CD4-positive, alpha-beta T cell treated with Interleukin-15 for 4 hours (primary cell): ENCODE results near the gene EMC10.
"Not testable (repeated sequence)": the region's sequence is repeated elsewhere in the genome, so short reads cannot be mapped to it uniquely, and the experiment has no call there.

Experiments used
- DNase-seq: peaks from one replicate; pipeline ENCODE4 v3.0.0-alpha.2; 2020; ENCODE audit warnings: low spot score

The EMC10 gene

GRCh38 chr19:50514346-50515167, 38.2 kb downstream of the EMC10 start:
- DNase-seq = no peak

- no peak for DNase-seq
Observed at GRCh38 chr19:50515168-50515561, 38.9 kb downstream of the EMC10 start.

DNA sequence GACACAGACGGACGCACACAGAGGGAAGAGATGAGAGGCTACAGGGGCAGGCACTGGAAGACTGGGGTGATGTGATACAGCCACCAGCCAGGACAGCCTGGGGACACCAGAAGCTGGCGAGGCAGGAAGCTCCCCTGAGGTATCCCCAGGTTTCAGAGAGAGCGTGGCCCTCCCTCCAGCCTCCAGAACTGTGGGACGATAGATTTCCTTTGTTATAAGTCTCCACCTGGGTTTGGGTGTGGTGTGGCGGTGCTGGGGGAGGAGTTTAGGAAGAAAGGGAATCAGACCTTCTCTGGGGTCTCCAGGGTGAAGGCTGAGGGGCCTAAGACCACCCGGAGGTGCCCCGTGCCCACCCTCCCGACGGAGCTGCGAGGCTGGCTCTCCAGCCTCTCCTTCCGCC, 40.1 kb downstream of the EMC10 start:
- DNase-seq = no peak

- no peak for DNase-seq
Observed at GRCh38 chr19:50516964-50517703, 40.8 kb downstream of the EMC10 start.

- no peak for DNase-seq
Observed at GRCh38 chr19:50517704-50518075, 41.4 kb downstream of the EMC10 start.

DNA sequence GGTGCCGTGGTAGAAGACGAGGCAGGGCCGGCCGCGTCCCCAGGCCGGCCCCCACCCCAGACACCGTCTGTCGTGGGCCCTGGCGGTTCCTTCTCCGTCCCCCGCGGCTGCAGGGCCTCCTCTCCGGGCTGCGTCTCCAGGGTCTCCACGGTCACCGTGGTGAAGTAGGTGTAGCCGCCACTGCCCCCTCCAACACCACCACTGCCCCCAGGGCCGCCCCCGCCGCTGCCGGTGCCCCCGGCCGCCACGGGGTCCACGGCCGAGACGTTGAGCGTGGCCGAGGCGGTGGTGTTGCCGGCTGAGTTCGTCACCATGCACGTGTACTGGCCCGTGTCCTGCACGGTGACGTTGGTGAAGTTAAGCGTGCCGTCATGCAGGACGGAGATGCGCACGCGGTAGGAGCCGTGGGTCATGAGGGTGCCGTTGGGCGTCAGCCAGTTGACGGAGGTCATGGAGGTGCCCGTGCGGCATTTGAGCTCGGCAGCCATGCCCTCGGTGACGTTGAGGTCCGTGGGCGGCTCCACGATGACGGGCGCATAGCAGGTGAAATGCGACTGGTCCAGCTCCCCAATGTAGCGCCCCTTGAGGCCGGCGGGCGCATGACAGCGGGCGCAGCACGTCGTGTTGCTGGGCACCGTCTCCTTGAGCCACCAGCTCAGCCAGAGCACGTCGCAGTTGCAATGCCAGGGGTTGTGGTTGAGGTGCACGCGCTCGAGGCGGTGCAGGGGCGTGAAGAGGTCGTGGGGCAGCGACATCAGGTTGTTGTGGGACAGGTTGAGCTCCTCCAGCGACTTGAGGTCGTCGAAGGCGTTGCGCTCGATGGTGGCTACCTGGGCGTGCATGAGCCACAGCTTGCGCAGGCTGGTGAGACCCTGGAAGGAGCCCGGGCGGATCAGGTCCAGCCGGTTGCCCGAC, 42.0 kb downstream of the EMC10 start:
- DNase-seq = no peak

DNA sequence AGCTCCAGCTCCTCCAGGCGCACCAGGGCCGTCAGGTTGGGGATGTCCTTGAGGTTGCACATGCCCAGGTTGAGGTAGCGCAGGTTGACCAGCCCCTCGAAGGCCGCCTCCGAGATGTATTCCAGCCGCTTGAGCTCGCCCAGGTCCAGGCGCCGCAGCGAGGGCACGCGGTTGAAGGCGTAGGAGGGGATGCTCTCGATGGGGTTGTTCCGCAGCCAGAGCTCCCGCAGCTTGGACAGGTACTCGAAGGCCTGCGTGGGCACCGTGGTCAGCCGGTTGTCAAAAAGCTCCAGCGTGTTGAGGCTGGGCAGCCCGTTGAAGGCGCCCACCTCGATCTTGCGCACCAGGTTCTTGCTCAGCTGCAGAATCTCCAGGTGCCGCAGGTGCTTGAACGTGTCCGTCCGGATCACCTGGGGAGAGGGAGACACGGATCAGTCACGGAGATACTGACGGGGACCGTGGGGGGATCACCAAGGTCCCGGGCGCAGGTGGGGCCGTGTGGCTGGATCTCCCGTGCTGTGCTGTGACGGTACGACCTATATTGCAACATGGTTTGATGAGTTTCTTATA, 42.8 kb downstream of the EMC10 start:
- DNase-seq = no peak

- DNase-seq = no peak
Observed at GRCh38 chr19:50520822-50521465, 44.6 kb downstream of the EMC10 start.

DNA sequence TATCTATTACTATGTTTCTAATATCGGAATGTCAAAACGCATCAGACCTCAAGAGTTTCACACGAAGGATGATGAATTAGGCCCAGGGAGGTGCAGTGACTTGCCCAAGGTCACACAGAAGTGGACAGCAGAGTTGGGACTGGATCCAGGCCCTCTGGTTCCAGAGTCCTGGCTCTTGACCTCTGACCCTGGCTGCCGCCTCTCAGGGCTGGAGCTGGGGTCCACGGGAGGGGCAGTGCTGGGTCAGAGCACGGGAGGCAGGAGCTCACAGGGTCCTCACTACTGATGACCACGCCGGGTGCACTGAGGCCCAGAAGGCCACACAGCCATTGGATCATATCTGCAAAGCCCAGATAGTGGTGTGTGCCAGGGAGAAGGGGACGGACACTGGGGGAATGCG, 46.6 kb downstream of the EMC10 start:
- DNase-seq = no peak

DNA sequence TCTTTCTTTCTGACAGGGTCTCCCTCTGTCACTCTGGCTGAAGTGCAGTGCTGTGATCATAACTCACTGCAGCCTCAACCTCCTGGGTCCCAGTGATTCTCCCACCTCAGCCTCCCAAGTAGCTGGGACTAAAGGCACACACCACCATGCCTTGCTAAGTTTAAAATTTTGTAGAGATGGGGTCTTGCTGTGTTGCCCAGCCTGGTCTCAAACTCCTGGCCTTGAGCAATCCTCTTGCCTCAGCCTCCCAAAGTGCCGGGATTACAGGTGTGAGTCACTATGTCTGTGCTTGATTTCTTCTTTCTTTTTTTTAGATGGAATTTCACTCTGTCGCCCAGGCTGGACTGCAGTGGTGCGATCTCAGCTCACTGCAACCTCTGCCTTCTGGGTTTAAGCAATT, 51.7 kb downstream of the EMC10 start:
- not testable (repeated sequence) for DNase-seq

DNA sequence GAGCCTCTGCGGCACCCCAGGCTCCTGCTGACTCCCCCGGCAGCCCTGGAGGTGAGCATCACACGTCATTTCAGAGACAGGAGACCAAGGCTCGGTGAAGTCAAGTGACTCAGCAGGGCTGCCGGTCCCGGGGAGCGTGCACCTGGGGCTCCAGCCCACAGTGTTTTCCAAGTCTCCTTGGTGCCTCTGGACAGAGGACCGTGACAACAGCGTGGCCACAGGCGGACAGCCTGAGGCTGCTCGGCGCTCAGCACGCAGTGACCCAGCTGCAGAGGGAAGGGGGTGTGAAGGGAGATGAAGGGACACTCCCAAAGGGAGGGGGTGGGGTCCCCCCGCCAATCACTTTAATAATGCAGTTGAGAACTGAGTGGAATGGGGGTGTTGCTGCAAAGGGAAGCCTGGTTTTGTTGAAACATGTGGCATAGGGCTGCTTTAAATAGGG, 54.9 kb downstream of the EMC10 start:
- no peak for DNase-seq

DNA sequence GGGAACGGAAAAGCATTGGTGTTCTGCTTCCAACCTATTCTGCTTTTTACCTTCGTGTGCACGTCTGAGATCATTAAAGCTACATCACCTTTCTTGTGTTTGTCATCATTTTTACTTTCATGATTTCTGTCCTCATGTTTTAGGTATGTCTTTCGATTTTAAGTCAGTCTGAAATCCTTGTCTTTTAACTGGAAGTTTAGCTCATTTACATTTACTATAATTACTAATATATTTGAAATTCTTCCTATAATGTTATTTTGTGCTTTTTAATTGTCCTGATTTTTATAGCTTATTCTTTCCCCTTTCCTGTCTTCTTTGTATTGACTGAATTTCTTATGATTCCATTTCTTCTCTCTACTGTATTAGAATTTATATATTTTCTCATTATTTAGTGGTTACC, 56.6 kb downstream of the EMC10 start:
- no peak for DNase-seq

DNA sequence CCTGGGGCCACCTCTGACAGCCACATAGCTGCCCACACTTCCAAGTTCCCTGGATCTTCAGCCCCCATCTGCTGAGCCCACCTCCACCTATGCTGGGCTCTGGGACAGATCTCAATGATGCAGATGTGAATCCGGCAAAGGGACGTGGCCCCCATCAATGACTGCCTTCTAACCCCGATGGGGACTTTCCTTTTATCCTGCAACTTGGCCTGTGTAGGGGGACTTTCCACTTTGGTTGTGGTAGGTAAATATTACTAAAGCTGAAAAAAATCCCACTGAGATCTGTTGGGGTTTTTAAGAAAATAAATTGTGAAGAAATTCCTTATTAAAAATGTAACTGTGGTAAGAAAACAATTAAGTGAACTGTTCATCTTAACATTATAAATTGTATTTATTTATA, 58.2 kb downstream of the EMC10 start:
- no peak for DNase-seq

DNA sequence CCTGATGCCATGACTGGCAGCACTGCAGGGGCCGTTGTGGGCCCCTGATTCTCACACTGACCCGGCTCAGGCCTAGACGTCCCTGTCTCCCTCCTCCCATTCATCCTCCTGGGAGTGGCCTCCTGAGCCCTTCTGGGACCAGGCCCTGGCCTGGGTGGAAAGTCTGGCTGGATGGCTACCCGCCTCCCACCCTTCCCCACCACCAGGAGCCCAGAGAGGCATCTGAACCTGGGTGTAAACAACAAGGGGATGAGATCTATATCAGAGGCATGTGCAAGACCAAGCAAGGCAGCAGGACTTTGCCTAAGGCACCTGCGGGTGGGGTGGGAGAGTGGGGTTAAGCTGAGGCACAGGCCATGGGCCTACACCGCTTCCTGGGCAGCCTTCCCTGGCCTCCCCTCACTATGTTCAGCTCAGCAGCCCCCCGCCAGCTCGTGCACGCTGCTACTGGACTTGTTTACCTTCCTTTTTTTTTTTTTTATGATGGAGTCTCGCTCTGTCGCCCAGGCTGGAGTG, 59.4 kb downstream of the EMC10 start:
- no peak for DNase-seq

DNA sequence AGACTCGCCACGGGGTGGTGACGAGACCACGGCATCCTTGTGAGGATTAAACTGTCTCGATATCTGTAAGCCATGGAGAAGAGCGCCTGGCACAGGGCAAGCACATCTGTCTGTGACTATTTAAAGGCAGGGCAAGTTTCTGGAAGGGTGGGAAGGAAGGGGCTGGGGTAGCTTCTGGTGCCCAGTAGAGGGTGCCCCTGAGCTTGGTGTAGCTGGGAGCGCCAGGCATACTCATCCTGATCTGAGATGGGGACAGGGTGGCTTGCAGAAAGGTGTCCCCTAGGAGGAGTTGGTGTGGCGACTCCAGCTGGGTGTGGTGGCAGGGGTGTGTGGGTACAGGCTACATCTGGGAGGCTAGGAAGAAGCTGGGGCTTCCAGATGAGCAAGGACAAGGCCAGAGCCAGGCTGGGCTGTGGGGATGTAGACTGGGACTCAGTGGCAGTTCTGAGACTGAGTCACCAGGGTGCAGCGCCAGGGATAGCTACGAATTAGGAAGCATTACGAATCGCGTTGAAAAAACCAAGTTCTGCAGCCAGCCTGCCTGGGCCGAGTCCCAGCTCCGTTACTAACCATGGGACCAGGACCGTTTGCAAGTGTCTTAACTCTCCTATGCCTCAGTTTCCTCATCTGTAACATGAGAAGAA, 60.5 kb downstream of the EMC10 start:
- no peak for DNase-seq

GRCh38 chr19:50537306-50537685, 61.0 kb downstream of the EMC10 start:
- DNase-seq = no peak

DNA sequence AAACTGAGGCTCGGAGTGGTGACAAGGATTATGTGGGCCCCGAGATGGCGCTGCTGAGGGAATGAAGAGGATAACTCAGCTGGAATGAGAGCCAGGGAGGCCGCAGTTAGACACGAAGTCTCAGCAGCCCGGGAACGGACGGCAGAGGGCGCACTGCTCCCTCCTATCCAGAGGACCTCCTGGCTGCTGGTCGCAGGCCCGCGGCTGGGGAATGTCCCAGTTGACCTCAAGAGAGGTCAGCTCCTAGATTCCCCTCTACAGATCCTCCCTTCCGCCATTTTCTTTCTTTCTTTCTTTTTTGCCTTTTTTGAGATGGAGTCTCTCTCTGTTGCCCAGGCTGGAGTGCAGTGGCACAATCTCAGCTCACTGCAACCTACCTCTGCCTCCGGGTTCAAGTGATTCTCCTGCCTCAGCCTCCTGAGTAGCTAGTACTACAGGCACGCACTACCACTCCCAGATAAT, 61.5 kb downstream of the EMC10 start:
- peak; percentile 47 for DNase-seq
